GM12878 (cell line): ENCODE data around the gene MOCS1. TPM values are rescaled to one million over a fixed set of nuclear protein-coding genes. Genes with fewer than 3 reads are reported as not detected.

Source experiments
- ATAC-seq: fragments of 200-7000 bp; cut with Tn5 transposase; 3 replicates; pipeline ENCODE4 v1.9.1; 2020; ENCODE audit warnings: mild to moderate bottlenecking, moderate library complexity
- BruUV-seq: library from RNA; stranded (reverse); fragments of 400-500 nt; replicated peaks from 2 replicates; lab custom pipeline; 2021; lab: Mats Ljungman, UMichigan
- CTCF ChIA-PET: fragments of 300-600 bp; sonication (Branson Sonifier 250); formaldehyde crosslinking; extraction: SDS; loops from one replicate; lab custom pipeline; 2021; ENCODE audit warnings: inconsistent platforms; lab: Yijun Ruan, JAX
- POLR2A ChIA-PET: fragments of 350-600 bp; formaldehyde crosslinking; extraction: SDS; loops from one replicate; lab custom pipeline; 2021; ENCODE audit warnings: inconsistent platforms; lab: Charles Lee
- RAD21 ChIA-PET: fragments of 300-600 bp; sonication (Branson Sonifier 250); formaldehyde crosslinking; loops from one replicate; lab custom pipeline; 2023; ENCODE audit warnings: antibody characterized with exemption; ENCODE audit not compliant: unreplicated experiment; lab: Charles Lee
- SMC1A ChIA-PET: fragments of 300-600 bp; sonication (Branson Sonifier 250); formaldehyde crosslinking; loops from one replicate; lab custom pipeline; 2023; ENCODE audit not compliant: unreplicated experiment, uncharacterized antibody; lab: Charles Lee
- DNase-seq: peaks from one replicate; pipeline ENCODE4 v3.0.0-alpha.2; 2011; ENCODE audit warnings: low read depth, low spot score
- FAIRE-seq: peaks from 3 replicates; lab custom pipeline; 2011; peaks lifted over from hg19 to GRCh38; lab: Jason Lieb, UNC
- H2AFZ ChIP-seq: 2 replicates; pipeline ENCODE4 v1.6.0; 2011; ENCODE audit warnings: low read depth, low read length, control low read depth; ENCODE audit not compliant: control insufficient read depth
- H3K27ac ChIP-seq: 2 replicates; pipeline ENCODE4 v1.5.1; 2011; ENCODE audit warnings: control low read depth; ENCODE audit not compliant: control insufficient read depth, insufficient read depth
- H3K27me3 ChIP-seq, 2 experiments: replicated peaks in 1 of 2; 2 replicates each; pipeline versions ENCODE4 v1.6.0 to v1.6.1; 2011; ENCODE audit warnings: low read length in 1 of 2; ENCODE audit not compliant: control insufficient read depth in 2 of 2, insufficient read depth in 2 of 2
- H3K36me3 ChIP-seq, 2 experiments: 2 replicates each; pipeline ENCODE4 v1.5.1; 2011; ENCODE audit warnings: low read length in 1 of 2; ENCODE audit not compliant: control insufficient read depth in 2 of 2, insufficient read depth in 2 of 2
- H3K4me1 ChIP-seq: 2 replicates; pipeline ENCODE4 v1.6.1; 2011; ENCODE audit warnings: mild to moderate bottlenecking, low read length, moderate library complexity, mixed read lengths; ENCODE audit not compliant: control insufficient read depth, insufficient read depth
- H3K4me2 ChIP-seq: 2 replicates; pipeline ENCODE4 v1.6.0; 2011; ENCODE audit warnings: control low read depth; ENCODE audit not compliant: control insufficient read depth, insufficient read depth
- H3K4me3 ChIP-seq: fragments of 200-600 bp; sonication (generic); 2 replicates; pipeline ENCODE4 v1.5.1; 2016
- H3K79me2 ChIP-seq: 2 replicates; pipeline ENCODE4 v1.6.0; 2011; ENCODE audit warnings: low read length; ENCODE audit not compliant: control insufficient read depth, insufficient read depth
- H3K9ac ChIP-seq: 2 replicates; pipeline ENCODE4 v1.8.0; 2011; ENCODE audit warnings: low read length, control low read depth, mixed read lengths; ENCODE audit not compliant: control insufficient read depth, insufficient read depth
- H3K9me3 ChIP-seq: replicated peaks from 3 replicates; pipeline ENCODE4 v1.5.1; 2011; ENCODE audit warnings: mild to moderate bottlenecking, low read length; ENCODE audit not compliant: control insufficient read depth, insufficient read depth
- H4K20me1 ChIP-seq: 2 replicates; pipeline ENCODE4 v1.6.0; 2011; ENCODE audit not compliant: control insufficient read depth, insufficient read depth
- CREB1 ChIP-seq: IDR thresholded peaks from 2 replicates; pipeline ENCODE4 v1.6.1; 2012; ENCODE audit warnings: low read depth, mild to moderate bottlenecking, inconsistent platforms
- CREM ChIP-seq: IDR thresholded peaks from 2 replicates; pipeline ENCODE4 v1.6.1; 2014; ENCODE audit warnings: antibody characterized with exemption, low read depth
- KAT2A ChIP-seq: conservative IDR thresholded peaks from 2 replicates; pipeline ENCODE4 v1.6.1; 2011; ENCODE audit warnings: low read depth, low read length; ENCODE audit not compliant: control insufficient read depth
- MXI1 ChIP-seq: fragments of 150-350 bp; IDR thresholded peaks from 2 replicates; pipeline ENCODE4 v1.6.1; 2011; ENCODE audit warnings: low read depth, mild to moderate bottlenecking, inconsistent platforms, low read length, improper control_type of control experiment
- POLR2AphosphoS5 ChIP-seq: IDR thresholded peaks from 2 replicates; pipeline ENCODE4 v1.6.1; 2011; ENCODE audit warnings: mild to moderate bottlenecking, low read length, inconsistent platforms
- RFX5 ChIP-seq: IDR thresholded peaks from 2 replicates; pipeline ENCODE4 v1.6.1; 2011; ENCODE audit warnings: low read depth, low read length, improper control_type of control experiment
- SMAD1 ChIP-seq: fragments of 450-650 bp; IDR thresholded peaks from 2 replicates; pipeline ENCODE4 v1.6.1; 2018; ENCODE audit warnings: mild to moderate bottlenecking, low read depth; ENCODE audit not compliant: partially characterized antibody
- WRNIP1 ChIP-seq: IDR thresholded peaks from 2 replicates; pipeline ENCODE4 v1.6.1; 2011; ENCODE audit warnings: low read depth, low read length, improper control_type of control experiment, borderline replicate concordance
- WGBS: methylation state at CpG from one replicate; pipeline ENCODE4 v1.1.6; 2016; ENCODE audit warnings: low lambda C conversion rate; ENCODE audit not compliant: insufficient replicate concordance, insufficient coverage; ENCODE audit errors: missing lambda C conversion rate; 5-methylcytosine and 5-hydroxymethylcytosine counted together
- in situ Hi-C: fragments of 300-500 bp; cut with MboI; formaldehyde crosslinking; loops from 9 replicates; pipeline ENCODE4 v1.14.3; 2018; ENCODE audit warnings: mixed read lengths
- intact Hi-C: fragments of 100-400 bp; cut with micrococcal nuclease; formaldehyde crosslinking; loops from one replicate; pipeline ENCODE4 v1.14.2; 2022; ENCODE audit not compliant: unreplicated experiment
- polyA plus RNA-seq, 11 experiments: library from polyadenylated mRNA; depleted of rRNA in 4 of 11; unstranded in 6 of 11; stranded (reverse) in 5 of 11; fragments of >200 nt; fragmentation: Nextera tagmentation in 4 of 11; fragmentation: Illumina TruSeq in 1 of 11; extraction: Ambion mirVana in 4 of 11; extraction: Trizol in 1 of 11; gene quantifications; 1 replicate in 1 of 11; 2 replicates in 10 of 11; pipeline versions ENCODE4 v1.2.1 to v1.2.3, GENCODE V29; 2011 to 2016; ENCODE audit warnings: inconsistent platforms in 2 of 11, missing spikeins in 2 of 11, low read depth in 1 of 11
- total RNA-seq, 4 experiments: library from RNA; depleted of rRNA in 3 of 4; stranded (reverse); fragments of >200 nt in 3 of 4; fragmentation: Illumina TruSeq in 1 of 4; extraction: Trizol in 1 of 4; gene quantifications; 2 replicates each; pipeline versions ENCODE4 v1.2.1 to v1.2.3, GENCODE V29; 2013 to 2021
- TF ChIP-seq, protein P1 (sequence below): fragments of 450-650 bp; IDR thresholded peaks from 2 replicates; pipeline ENCODE4 v1.6.1; 2014; ENCODE audit warnings: mild to moderate bottlenecking
- TF ChIP-seq, protein P2 (sequence below): fragments of 450-650 bp; IDR thresholded peaks from 2 replicates; pipeline ENCODE4 v1.6.1; 2017; ENCODE audit warnings: borderline replicate concordance
- TF ChIP-seq, protein P3 (sequence below): fragments of 450-650 bp; IDR thresholded peaks from 2 replicates; pipeline ENCODE4 v1.6.1; 2016; ENCODE audit warnings: mild to moderate bottlenecking
- TF ChIP-seq, protein P4 (sequence below): fragments of 450-650 bp; IDR thresholded peaks from 2 replicates; pipeline ENCODE4 v1.6.1; 2017; ENCODE audit warnings: antibody characterized with exemption, mild to moderate bottlenecking, moderate library complexity

Gene MOCS1
- total and polyA plus RNA-seq, 10 of the 15 experiments (the other 5 are each of a cell fraction or from before 2014, with no cell fraction given): 0.02 to 5.4 (median 0.16) TPM; not detected in 2

DNA sequence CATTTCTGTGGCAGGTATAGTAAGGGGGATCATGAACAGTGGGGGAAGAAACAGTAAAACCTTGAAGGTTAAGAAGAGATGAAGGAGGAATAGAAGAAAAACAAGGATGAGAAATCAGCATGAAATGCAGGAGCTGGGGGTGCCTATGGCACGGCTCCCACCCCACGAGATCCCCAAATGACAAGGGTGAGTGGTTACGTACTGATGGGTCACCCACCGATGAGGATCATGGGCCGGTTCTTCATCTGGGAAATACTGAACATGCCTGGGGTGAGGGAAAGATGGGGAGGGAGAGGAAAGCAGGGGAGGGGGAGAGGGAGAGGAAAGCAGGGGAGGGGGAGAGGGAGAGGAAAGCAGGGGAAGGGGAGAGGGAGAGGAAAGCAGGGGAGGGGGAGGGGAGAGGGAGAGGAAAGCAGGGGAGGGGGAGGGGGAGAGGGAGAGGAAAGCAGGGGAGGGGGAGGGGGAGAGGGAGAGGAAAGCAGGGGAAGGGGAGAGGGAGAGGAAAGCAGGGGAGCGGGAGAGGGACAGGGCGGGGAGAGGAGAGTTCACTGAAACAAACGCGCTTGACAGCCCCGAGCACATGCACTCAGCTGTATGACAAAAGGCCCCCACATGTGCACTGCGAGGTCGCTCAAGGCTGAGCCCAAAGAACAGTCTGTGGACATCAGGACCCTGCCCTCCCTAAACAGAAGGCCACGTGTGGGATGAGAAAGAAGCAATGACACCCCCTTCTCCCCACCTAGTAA lies 25.3 kb downstream of the MOCS1 start:
- no peak overlapping the region for H2AFZ ChIP-seq
- no peak overlapping the region for H3K4me2 ChIP-seq
- H3K4me3 ChIP-seq: no peak overlapping the region
- H3K9ac ChIP-seq: no peak overlapping the region
- H3K9me3 ChIP-seq: no peaks in the 10 kb centered on the region
- no peak overlapping the region for H3K27ac ChIP-seq
- TF ChIP-seq RFX5: no peak
- TF ChIP-seq CREB1: no peak
- TF ChIP-seq WRNIP1: no peak
- TF ChIP-seq, protein P1, sequence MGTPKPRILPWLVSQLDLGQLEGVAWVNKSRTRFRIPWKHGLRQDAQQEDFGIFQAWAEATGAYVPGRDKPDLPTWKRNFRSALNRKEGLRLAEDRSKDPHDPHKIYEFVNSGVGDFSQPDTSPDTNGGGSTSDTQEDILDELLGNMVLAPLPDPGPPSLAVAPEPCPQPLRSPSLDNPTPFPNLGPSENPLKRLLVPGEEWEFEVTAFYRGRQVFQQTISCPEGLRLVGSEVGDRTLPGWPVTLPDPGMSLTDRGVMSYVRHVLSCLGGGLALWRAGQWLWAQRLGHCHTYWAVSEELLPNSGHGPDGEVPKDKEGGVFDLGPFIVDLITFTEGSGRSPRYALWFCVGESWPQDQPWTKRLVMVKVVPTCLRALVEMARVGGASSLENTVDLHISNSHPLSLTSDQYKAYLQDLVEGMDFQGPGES: no peak
- no peak for TF ChIP-seq CREM
- TF ChIP-seq SMAD1: no peak
- no peak for TF ChIP-seq POLR2AphosphoS5
- TF ChIP-seq, protein P2, sequence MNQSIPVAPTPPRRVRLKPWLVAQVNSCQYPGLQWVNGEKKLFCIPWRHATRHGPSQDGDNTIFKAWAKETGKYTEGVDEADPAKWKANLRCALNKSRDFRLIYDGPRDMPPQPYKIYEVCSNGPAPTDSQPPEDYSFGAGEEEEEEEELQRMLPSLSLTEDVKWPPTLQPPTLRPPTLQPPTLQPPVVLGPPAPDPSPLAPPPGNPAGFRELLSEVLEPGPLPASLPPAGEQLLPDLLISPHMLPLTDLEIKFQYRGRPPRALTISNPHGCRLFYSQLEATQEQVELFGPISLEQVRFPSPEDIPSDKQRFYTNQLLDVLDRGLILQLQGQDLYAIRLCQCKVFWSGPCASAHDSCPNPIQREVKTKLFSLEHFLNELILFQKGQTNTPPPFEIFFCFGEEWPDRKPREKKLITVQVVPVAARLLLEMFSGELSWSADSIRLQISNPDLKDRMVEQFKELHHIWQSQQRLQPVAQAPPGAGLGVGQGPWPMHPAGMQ: no peak
- TF ChIP-seq, protein P3, sequence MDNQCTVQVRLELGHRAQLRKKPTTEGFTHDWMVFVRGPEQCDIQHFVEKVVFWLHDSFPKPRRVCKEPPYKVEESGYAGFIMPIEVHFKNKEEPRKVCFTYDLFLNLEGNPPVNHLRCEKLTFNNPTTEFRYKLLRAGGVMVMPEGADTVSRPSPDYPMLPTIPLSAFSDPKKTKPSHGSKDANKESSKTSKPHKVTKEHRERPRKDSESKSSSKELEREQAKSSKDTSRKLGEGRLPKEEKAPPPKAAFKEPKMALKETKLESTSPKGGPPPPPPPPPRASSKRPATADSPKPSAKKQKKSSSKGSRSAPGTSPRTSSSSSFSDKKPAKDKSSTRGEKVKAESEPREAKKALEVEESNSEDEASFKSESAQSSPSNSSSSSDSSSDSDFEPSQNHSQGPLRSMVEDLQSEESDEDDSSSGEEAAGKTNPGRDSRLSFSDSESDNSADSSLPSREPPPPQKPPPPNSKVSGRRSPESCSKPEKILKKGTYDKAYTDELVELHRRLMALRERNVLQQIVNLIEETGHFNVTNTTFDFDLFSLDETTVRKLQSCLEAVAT: no peak
- TF ChIP-seq, protein P4, sequence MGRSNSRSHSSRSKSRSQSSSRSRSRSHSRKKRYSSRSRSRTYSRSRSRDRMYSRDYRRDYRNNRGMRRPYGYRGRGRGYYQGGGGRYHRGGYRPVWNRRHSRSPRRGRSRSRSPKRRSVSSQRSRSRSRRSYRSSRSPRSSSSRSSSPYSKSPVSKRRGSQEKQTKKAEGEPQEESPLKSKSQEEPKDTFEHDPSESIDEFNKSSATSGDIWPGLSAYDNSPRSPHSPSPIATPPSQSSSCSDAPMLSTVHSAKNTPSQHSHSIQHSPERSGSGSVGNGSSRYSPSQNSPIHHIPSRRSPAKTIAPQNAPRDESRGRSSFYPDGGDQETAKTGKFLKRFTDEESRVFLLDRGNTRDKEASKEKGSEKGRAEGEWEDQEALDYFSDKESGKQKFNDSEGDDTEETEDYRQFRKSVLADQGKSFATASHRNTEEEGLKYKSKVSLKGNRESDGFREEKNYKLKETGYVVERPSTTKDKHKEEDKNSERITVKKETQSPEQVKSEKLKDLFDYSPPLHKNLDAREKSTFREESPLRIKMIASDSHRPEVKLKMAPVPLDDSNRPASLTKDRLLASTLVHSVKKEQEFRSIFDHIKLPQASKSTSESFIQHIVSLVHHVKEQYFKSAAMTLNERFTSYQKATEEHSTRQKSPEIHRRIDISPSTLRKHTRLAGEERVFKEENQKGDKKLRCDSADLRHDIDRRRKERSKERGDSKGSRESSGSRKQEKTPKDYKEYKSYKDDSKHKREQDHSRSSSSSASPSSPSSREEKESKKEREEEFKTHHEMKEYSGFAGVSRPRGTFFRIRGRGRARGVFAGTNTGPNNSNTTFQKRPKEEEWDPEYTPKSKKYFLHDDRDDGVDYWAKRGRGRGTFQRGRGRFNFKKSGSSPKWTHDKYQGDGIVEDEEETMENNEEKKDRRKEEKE: no peak
- no peak for TF ChIP-seq MXI1
- TF ChIP-seq KAT2A: no peak
- ATAC-seq: no peak
- ChIA-PET POLR2A (no interaction called here), RAD21 (no interaction called here), CTCF (interaction anchor here (1.3 kb wide), 1 partner anchor 10 kb away, joined by 4 read pairs; no protein-coding TSS in a partner anchor), SMC1A (interaction anchor here (1.4 kb wide), 1 partner anchor 13 kb away, joined by 4 read pairs; no protein-coding TSS in a partner anchor)
- no peak for DNase-seq
- BruUV-seq: no TSS peak
- intact Hi-C loops (no loop called here), in situ Hi-C loops (no loop called here)
- no peaks in the 10 kb centered on the region for H3K27me3 ChIP-seq
- WGBS: 58% methylated on average over 7 of the region's 13 CpGs
- no peak for FAIRE-seq
- H3K4me1 ChIP-seq: no peaks in the 10 kb centered on the region
- H3K79me2 ChIP-seq: no peaks in the 10 kb centered on the region
- no peaks in the 10 kb centered on the region for H4K20me1 ChIP-seq
- H3K36me3 ChIP-seq: no peaks in the 10 kb centered on the region
